H4 (cell line): ENCODE measurements around the gene ANKRD37. TPM values are rescaled to one million over a fixed set of nuclear protein-coding genes. Genes with fewer than 3 reads are reported as not detected.
A peak's percentile ranks its signal among the peaks of the same experiment; 100 is the strongest.
"Not testable (repeated sequence)": the region's sequence is repeated elsewhere in the genome, so short reads cannot be mapped to it uniquely, and the experiment has no call there.

Experiments used
- DNase-seq: peaks from one replicate; pipeline ENCODE4 v3.0.0-alpha.2; 2015; ENCODE audit warnings: low spot score
- total RNA-seq: library from RNA; depleted of rRNA; stranded (reverse); fragments of >200 nt; shearing (Covaris generic); gene quantifications from 2 replicates; pipeline ENCODE4 v1.2.3, GENCODE V29; 2014; rRNA removed

Gene ANKRD37
- total RNA-seq: 6.4 and 9.5 TPM in 2 replicates

GRCh38 chr4:185396724-185397385 lies at the start of gene ANKRD37:
TSS of gene ANKRD37 (plus strand) at chr4:185396841. CDS start at chr4:185396924, 83 bp downstream.
- DNase-seq: no peak

- no peak for DNase-seq
Measured at GRCh38 chr4:185346975-185347601, 49.6 kb upstream of the ANKRD37 start.

GRCh38 chr4:185351691-185352090 lies 45.0 kb upstream of the ANKRD37 start:
- no peak for DNase-seq

- no peak for DNase-seq
Measured at GRCh38 chr4:185352202-185352601, 44.4 kb upstream of the ANKRD37 start.

- DNase-seq: no peak
Measured at GRCh38 chr4:185352741-185353140, 43.9 kb upstream of the ANKRD37 start.

GRCh38 chr4:185357211-185357610 lies 39.4 kb upstream of the ANKRD37 start:
- no peak for DNase-seq

GRCh38 chr4:185357733-185358440 lies 38.8 kb upstream of the ANKRD37 start:
- no peak for DNase-seq

- peak; percentile 29 for DNase-seq
Measured at GRCh38 chr4:185358514-185358913, 38.1 kb upstream of the ANKRD37 start.

- DNase-seq: peak; percentile 9
Measured at GRCh38 chr4:185358959-185359358, 37.7 kb upstream of the ANKRD37 start.

GRCh38 chr4:185359767-185360446 lies 36.7 kb upstream of the ANKRD37 start:
- DNase-seq: peak; percentile 25

GRCh38 chr4:185361872-185362271 lies 34.8 kb upstream of the ANKRD37 start:
- no peak for DNase-seq

GRCh38 chr4:185362570-185362969 lies 34.1 kb upstream of the ANKRD37 start:
- not testable (repeated sequence) for DNase-seq

- no peak for DNase-seq
Measured at GRCh38 chr4:185363251-185363650, 33.4 kb upstream of the ANKRD37 start.

GRCh38 chr4:185364886-185365285 lies 31.8 kb upstream of the ANKRD37 start:
- DNase-seq: no peak

GRCh38 chr4:185369731-185370130 lies 26.9 kb upstream of the ANKRD37 start:
- DNase-seq: no peak

GRCh38 chr4:185370268-185370949 lies 26.2 kb upstream of the ANKRD37 start:
- no peak for DNase-seq

GRCh38 chr4:185371702-185372101 lies 24.9 kb upstream of the ANKRD37 start:
- DNase-seq: no peak

GRCh38 chr4:185374027-185374426 lies 22.6 kb upstream of the ANKRD37 start:
- DNase-seq: no peak

GRCh38 chr4:185374573-185374972 lies 22.1 kb upstream of the ANKRD37 start:
- DNase-seq: no peak

- no peak for DNase-seq
Measured at GRCh38 chr4:185378264-185378663, 18.4 kb upstream of the ANKRD37 start.
